ENCODE data around the gene SCGB3A2.

DNA sequence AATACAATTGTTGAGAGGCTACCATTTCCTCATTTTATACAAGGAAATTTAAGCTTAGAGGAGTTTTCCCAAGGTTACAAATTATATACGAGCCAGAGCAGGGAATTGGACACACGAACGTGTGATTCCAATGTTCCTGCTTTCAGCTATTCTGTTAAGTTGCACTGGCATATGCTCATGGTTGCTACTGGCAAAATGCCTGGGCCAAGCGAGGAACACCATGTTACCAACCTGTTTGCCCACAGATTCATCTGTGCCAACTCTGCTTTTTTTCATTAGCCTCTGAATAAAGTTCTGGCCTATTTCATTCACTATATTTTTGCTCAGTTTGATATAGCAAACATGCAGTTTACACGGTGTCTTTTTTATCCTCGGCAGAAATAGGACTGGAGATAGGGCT lies 32.9 kb downstream of the SCGB3A2 start:
- TF ChIP-seq POLR2AphosphoS5 (IDR thresholded peaks at IDR 0.05) = no peak
- TF ChIP-seq, protein P1, sequence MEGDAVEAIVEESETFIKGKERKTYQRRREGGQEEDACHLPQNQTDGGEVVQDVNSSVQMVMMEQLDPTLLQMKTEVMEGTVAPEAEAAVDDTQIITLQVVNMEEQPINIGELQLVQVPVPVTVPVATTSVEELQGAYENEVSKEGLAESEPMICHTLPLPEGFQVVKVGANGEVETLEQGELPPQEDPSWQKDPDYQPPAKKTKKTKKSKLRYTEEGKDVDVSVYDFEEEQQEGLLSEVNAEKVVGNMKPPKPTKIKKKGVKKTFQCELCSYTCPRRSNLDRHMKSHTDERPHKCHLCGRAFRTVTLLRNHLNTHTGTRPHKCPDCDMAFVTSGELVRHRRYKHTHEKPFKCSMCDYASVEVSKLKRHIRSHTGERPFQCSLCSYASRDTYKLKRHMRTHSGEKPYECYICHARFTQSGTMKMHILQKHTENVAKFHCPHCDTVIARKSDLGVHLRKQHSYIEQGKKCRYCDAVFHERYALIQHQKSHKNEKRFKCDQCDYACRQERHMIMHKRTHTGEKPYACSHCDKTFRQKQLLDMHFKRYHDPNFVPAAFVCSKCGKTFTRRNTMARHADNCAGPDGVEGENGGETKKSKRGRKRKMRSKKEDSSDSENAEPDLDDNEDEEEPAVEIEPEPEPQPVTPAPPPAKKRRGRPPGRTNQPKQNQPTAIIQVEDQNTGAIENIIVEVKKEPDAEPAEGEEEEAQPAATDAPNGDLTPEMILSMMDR (IDR thresholded peaks at IDR 0.05) = no peak
